ENCODE data around the gene EDNRA.

Gene EDNRA

GRCh38 chr4:147498031-147498660, 17.2 kb downstream of the EDNRA start:
- DNase-seq = no peak

GRCh38 chr4:147508346-147508745, 27.4 kb downstream of the EDNRA start:
- DNase-seq = no peak

DNA sequence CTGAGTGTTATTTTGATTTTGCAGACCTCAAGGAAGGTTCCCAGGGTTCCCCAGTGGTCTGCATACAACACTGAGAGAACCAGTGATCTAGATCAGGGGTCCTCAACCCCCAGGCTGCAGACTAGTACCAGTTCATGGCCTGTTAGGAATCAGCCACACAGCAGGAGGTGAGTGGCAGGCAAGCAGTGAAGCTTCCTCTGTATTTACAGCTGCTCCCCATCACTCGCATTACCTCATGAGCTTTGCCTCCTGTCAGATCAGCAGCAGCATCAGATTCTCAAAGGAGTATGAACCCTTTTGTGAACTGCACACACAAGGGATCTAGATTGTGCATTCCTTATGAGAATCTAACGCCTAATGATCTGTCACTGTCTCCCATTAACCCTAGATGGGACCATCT, 28.5 kb downstream of the EDNRA start:
- no peak for DNase-seq

- no peak for DNase-seq
These were observed 30.2 kb downstream of the EDNRA start for GRCh38 chr4:147510962-147511668.

- DNase-seq = no peak
These were observed 32.2 kb downstream of the EDNRA start for GRCh38 chr4:147513091-147513490.

DNA sequence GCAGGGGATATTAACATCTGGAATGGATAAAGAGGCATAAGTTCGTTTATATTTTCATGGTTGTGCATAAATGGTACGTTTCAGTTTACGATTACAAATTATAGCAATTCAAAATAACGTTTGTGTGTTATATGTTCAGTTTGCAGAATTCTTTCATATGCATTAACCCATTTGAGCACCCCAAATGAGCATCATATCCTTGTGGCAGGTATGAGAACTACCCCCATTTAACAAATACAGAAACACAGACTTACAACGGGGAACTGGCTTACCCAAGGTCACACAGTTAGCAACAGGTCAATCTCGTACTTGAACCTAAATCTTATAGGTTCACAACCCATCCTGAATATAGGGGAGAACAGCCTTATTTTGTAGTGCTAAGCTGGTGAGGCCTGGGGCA, 33.1 kb downstream of the EDNRA start:
- DNase-seq = no peak

DNA sequence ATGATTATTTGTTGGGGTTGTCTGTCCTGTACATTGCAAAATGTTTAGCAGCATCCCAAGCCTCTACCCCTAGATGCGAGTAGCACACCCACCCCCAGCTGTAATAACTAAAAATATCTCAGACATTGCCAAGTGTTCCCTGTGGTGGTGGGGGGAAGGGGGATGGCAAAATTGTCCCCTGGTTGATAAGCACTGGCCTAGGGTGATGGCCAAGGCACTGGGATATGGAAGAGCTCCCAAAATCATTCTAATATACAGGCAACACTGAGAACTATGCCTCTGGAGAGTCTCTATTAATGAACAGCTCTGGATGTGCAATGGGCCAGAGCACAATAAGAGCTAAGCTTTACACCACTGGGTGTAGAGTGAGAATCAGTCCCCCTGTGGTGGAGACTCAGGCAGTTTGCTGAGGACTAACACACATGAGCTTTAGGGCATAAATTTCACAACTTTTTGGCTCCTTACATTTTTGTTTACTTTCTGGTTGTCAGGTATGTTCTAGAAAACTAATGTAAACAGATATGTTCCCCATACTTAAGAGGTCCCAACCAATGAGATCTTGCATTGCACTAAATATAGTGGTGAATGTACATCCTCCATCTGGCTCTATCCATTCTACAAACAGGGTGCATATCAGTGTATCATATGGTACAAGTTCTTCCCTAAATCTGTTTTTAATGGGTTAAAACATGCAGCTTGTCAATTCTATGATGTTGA, 34.5 kb downstream of the EDNRA start:
- no peak for DNase-seq

- no peak for DNase-seq
These were observed 35.2 kb downstream of the EDNRA start for GRCh38 chr4:147516133-147516532.

- no peak for DNase-seq
These were observed 37.2 kb downstream of the EDNRA start for GRCh38 chr4:147518086-147518485.

- DNase-seq = peak; percentile 63 to 69
These were observed 38.2 kb downstream of the EDNRA start for GRCh38 chr4:147518846-147519767.

DNA sequence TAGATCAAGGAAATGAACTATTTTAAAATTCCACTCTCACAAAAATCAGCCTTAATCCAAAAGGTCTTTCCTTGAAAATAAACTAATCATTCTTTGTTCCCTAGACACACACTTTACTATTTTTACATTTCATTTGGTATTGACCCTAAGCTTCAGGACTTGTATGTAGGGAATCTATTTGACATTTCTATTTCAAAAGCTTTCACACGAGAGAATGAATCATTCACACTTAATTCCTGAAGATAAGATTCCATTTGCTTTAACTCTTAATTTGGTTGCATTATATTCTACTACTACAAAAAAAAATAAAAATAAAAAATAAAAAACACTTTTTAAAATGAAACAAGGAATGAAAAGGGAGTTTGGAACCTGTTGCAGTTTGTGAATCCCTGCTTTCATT, 43.7 kb downstream of the EDNRA start:
- no peak for DNase-seq

GRCh38 chr4:147525494-147526271, 44.8 kb downstream of the EDNRA start:
- no peak for DNase-seq

- no peak for DNase-seq
These were observed 45.4 kb downstream of the EDNRA start for GRCh38 chr4:147526272-147526654.

DNA sequence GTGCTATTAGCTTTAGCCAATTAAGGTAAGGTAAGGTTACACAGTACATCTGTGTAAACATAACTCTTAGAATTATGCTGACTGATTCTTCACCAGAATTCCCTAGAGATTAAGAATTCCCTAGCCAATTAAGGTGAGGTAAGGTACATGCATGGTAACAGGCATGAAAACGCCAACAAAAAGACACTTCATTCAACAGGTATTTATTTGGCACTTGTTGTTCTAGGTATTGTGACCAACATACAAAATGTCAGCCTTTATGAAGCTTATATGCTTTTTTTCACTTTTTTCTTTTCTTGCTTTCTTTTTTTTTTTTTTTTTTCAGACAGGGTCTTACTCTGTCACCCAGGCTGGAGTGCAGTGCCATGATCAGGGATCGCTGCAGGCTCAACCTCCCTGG, 47.2 kb downstream of the EDNRA start:
- no peak for DNase-seq

- no peak for DNase-seq
These were observed 49.2 kb downstream of the EDNRA start for GRCh38 chr4:147530134-147530533.

GRCh38 chr4:147530723-147531122, 49.8 kb downstream of the EDNRA start:
- no peak for DNase-seq

DNA sequence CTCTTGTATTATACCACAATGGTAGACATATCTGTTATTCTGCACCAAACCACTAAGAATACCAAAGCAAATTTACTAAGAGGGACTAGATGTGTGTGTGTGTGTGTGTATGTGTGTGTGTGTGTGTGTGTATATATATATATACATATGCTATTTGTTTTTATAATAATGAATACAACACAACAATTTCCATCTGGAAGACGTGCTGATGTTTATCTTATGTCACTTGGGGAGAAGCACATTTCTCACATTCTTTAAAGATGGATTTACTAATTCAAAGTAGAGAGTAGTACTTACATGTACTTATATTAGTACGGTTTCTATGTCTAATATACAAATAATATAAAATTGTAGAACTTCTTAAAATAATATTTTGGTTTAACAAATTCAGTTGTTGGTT, 52.0 kb downstream of the EDNRA start:
- DNase-seq = no peak

GRCh38 chr4:147533331-147533730, 52.4 kb downstream of the EDNRA start:
- no peak for DNase-seq

- no peak for DNase-seq
These were observed 54.2 kb downstream of the EDNRA start for GRCh38 chr4:147535124-147535523.

- DNase-seq = no peak
These were observed 57.8 kb downstream of the EDNRA start for GRCh38 chr4:147538711-147539110.

DNA sequence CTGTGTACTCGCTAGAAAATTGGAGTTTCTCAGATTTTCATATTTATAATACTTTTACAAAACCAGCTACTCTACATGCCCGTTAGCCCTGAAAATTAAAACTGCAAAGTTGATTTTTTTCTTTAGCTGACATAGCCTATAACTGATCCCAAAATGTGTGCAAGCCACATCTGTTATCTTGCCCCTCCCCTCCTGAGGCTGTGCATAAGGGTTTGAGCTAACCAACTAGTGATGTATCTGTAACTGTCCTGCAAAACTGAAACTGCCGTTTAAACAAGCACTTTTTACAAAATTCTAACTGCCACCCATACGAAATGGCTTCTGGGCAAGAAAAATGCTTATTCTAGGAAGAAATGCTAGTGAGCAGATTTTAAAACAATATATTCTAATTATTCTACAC, 59.1 kb downstream of the EDNRA start:
- no peak for DNase-seq
